Aorta (tissue), 5 donors: ENCODE measurements around the gene CENPV. TPM values are rescaled to one million over a fixed set of nuclear protein-coding genes. Genes with fewer than 3 reads are reported as not detected.
A peak's percentile ranks its signal among the peaks of the same experiment; 100 is the strongest.
"Not testable (repeated sequence)": the region's sequence is repeated elsewhere in the genome, so short reads cannot be mapped to it uniquely, and the experiment has no call there.

ENCODE experiments used
- ATAC-seq: fragments of 200-7000 bp; cut with Tn5 transposase; one replicate; pipeline ENCODE4 v1.9.1; 2022; ENCODE audit warnings: moderate library complexity; ENCODE audit not compliant: low FRiP score
- DNase-seq, 2 donors: peaks; one replicate each; pipeline ENCODE4 v3.0.0-alpha.2; 2020
- H3K27ac ChIP-seq, 2 donors: one replicate each; pipeline ENCODE4 v1.5.1; 2013; ENCODE audit warnings: low read length in 2 of 2, mild to moderate bottlenecking in 2 of 2, moderate library complexity in 2 of 2, control low read depth in 1 of 2, inconsistent platforms in 1 of 2, low read depth in 1 of 2
- H3K27me3 ChIP-seq, 2 donors: one replicate each; pipeline ENCODE4 v1.6.1; 2013; ENCODE audit warnings: control low read depth in 1 of 2, low read length in 1 of 2, mild to moderate bottlenecking in 1 of 2, moderate library complexity in 1 of 2; ENCODE audit not compliant: insufficient read depth in 2 of 2, control insufficient read depth in 1 of 2
- H3K36me3 ChIP-seq, 2 donors: one replicate each; pipeline ENCODE4 v1.6.1; 2013; ENCODE audit warnings: control low read depth in 1 of 2, low read length in 1 of 2, mild to moderate bottlenecking in 1 of 2; ENCODE audit not compliant: insufficient read depth in 2 of 2, control insufficient read depth in 1 of 2
- H3K4me1 ChIP-seq, 2 donors: one replicate each; pipeline ENCODE4 v1.6.1; 2013; ENCODE audit warnings: low read length in 2 of 2, control low read depth in 1 of 2, mild to moderate bottlenecking in 1 of 2, moderate library complexity in 1 of 2; ENCODE audit not compliant: insufficient read depth in 2 of 2, control insufficient read depth in 1 of 2
- H3K4me3 ChIP-seq, 2 donors: one replicate each; pipeline ENCODE4 v1.5.1; 2013; ENCODE audit warnings: low read length in 2 of 2, control low read depth in 1 of 2, mild to moderate bottlenecking in 1 of 2
- H3K9me3 ChIP-seq: one replicate; pipeline ENCODE4 v1.6.1; 2013; ENCODE audit warnings: mild to moderate bottlenecking, low read length; ENCODE audit not compliant: control insufficient read depth
- WGBS, 2 donors: extraction: QIAGEN DNeasy Blood & Tissue Kit; methylation state at CpG; one replicate each; pipeline ENCODE4 v1.1.7; 2013; 5-methylcytosine and 5-hydroxymethylcytosine counted together
- intact Hi-C, 2 donors: fragments of 100-400 bp; cut with DNase I; formaldehyde crosslinking; loops; one replicate each; pipeline versions ENCODE4 v1.14.2 to v1.15.0; 2022
- long read RNA-seq, 2 donors: library from polyadenylated mRNA; unstranded; transcript quantifications; one replicate each; pipeline ENCODE4 v2.0.0, GENCODE V29; 2020 to 2021
- polyA plus RNA-seq, 2 donors: library from polyadenylated mRNA; stranded (reverse); fragments of 200-250 nt; gene quantifications; one replicate each; pipeline ENCODE4 v1.2.3, GENCODE V29; 2013
- total RNA-seq, 2 donors: library from RNA; stranded (reverse); fragmentation: NEBNext Ultra II Directional; extraction: Animal tissue kit (Norgen Biotek cat#: 25700); gene quantifications; one replicate each; pipeline ENCODE4 v1.2.1, GENCODE V29; 2021
- donor health status: healthy with polysubstance abuse.
- donor health status: Bipolar disorder and iron deficiency.
- donor health status: DM: no; HTN: no; CAD: no.
- donor health status: DM: no; HTN: no; CAD: no.
- donor health status: DM: yes; HTN: yes; CAD: no.

The CENPV gene
- total RNA-seq (10 to 100 TPM in 1 of 2 donors, 1 to 10 TPM in 1; 9.5 to 24.8 TPM), polyA plus RNA-seq (10 to 100 TPM; 17.2 to 33.8 TPM)
- long read RNA-seq, donor 1, partial matches to known transcripts = 0 of 9 reads
- long read RNA-seq, donor 1, other reads (novel, unspliced or antisense) = 7 of 9 reads
- long read RNA-seq, donor 2, partial matches to known transcripts = 0 of 6 reads
- long read RNA-seq, donor 2, other reads (novel, unspliced or antisense) = 1 of 6 reads

DNA sequence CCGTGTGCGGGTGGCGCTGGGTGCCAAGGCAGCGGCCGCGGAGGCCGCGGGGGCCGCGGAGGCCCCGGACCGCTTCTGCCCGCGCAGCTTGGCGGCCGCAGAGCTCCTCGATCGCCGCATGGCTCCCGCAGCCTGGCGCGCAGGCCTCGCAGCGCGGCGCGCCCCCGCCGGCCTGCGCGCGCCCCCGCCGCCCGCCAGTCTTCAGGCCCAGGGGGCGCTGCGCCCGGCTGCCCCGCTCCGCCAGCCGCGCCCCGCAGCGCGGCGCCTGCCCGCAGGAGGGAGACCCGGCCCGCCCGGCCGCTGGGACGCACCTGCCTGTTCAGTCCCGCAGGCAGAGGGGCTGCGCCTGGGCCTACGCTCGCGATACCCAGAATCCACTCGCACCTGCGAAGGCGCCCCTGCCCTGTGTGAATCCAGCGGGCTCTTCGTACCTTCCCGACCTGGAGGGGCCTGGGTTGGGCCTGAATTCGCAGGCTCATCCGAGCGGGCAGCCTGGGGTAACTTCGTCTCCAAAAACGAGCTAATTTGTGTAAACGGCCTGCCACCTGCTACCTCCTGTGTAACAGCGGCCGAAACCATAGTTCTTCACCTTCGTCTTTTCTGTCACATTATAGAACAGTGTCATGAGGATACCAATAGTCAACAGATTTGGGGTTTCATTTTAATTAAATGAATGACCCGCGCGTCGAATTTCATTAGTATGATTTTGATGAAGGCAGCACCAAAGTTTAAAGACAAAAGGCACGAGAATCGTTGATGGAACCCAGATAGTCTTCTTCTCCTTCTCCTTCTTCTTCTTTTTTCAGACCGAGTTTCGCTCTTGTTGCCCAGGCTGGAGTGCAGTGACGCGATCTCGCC lies at the start of gene CENPV:
CENPV (minus strand) TSS at position 153 of the 858 bp plus-strand sequence; CDS start at position 120, 33 bp downstream.
- Histone ChIP-seq H3K9me3 (no peaks in the 10 kb centered on the region), H3K27me3 (no peaks in the 10 kb centered on the region), H3K36me3 (no peaks in the 10 kb centered on the region), H3K27ac (no peak within 1 kb of the TSS), H3K4me1 (peaks cover 0 to 4% of the 10 kb centered on the region in 2 donors), H3K4me3 (peak within 1 kb of the TSS; percentile 61 to 88)
- DNase-seq (peak; percentile 50 to 81), ATAC-seq (peak; percentile 52)
- 18 to 29% methylated on average over 51 to 83 of the region's 83 CpGs for WGBS, 2 donors
- intact Hi-C loops = loop anchor here (5.0 to 10.0 kb wide), 3 partner anchors 66 to 139 kb away; partner anchors contain the start of genes NCOR1 (in 2 of the 2) and PIGL (in 2 of the 2)

DNA sequence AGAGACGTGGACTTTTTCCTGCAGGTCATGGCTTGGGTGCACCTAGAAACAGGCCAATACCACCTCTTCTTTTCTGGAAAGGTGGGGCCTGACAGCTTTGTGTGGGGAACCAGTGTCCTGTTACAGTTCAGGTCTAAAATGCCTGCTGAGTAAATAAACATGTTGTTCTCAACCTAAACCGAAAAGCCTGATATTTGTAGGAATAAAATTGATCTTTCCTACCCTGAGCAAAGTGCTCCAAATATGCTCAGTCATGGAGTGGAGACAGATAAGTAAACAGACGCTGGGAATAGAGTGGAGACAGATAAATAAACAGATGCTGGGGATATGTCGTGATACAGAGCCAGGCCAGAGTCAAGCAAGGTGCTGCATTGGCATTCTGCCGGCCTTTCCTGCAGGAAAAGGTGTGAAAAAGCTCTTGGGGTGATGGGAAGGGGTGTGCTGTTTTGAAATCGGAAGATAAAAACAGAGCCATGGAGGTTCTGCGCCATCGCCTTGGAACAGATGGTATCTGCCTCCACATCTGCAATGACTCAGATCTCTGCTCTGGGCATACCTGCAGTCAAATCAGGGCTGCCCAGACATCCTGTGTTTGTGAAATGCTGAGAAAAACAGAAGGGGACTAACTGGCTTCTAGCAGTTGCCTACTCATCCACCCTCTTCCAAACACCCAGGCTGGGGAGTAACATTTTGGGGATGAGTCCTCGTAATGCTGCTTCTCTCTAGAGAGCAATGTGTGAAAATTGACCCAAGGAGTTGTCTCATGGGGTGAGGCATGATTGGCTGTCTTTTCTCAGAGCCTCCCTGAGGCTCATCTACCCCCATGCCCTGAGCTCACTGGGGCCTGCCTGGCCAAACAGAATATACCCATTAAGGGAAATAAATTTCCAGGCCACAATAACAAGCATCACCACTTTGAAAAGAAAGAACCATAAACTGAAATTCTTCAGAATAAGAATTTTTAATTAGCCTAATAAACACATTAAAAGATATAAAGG lies 45.3 kb upstream of the CENPV start:
- no peak for ATAC-seq
- Histone ChIP-seq H3K4me1 (peaks cover 0 to 2% of the 10 kb centered on the region in 2 donors), H3K9me3 (no peaks in the 10 kb centered on the region), H3K4me3 (no peak overlapping the region), H3K36me3 (no peaks in the 10 kb centered on the region), H3K27ac (no peak overlapping the region), H3K27me3 (no peaks in the 10 kb centered on the region)
- WGBS, 2 donors = 80 to 82% methylated on average over 9 of the region's 9 CpGs
- no peak for DNase-seq
- intact Hi-C loops = no loop called here

DNA sequence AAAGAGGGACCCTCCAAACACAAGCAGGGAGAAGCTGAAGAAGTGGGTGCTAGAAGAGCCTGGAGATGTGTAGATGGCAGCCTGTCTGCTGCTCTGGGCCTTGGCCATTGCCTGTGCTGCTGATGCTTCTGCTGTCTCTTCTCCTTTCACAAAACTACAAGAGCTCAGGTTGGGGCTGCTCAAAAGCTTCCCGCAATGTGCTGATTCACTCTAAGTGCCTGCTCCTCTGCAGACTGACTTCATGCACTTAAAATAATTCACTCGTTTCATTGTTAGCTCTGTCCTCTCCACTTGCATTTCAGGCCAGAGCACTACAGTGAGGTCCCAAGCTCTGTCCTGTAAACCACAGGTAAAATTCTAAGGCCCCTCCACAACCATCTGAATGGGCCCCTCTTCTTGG lies 43.4 kb upstream of the CENPV start:
- H3K9me3 ChIP-seq, H3K27me3 ChIP-seq, DNase-seq, H3K4me3 ChIP-seq, H3K36me3 ChIP-seq, H3K4me1 ChIP-seq, intact Hi-C loops: not testable (repeated sequence)
- H3K27ac ChIP-seq = peak overlapping the region; percentile 51 to 87
- WGBS, 2 donors = 2 to 10% methylated on average over 2 of the region's 2 CpGs
- peak; percentile 65 for ATAC-seq

DNA sequence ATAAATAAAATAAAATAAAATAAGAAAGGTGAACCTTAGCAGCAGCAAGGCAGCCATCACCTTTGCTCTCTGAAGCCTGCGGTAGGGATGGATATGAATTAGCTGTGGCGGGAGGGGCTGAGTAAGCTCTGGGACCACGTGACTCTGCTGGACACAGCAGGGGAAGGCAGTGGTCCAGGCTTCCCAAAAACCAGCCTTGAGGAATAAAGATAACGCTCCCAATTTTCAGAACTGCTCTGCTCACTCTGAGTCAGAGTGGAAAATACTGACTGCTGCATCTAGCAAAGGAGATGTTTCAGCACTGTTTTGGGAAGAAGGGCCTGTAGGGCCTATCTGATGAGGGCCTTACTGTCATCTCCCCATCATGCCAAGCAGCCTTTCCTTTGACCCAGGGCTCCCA lies 42.6 kb upstream of the CENPV start:
- peak in 1 of 2 donors; percentile 74 for DNase-seq
- H3K27ac ChIP-seq = peak overlapping the region in 1 of 2 donors; percentile 46
- H3K4me1 ChIP-seq = not testable (repeated sequence)

DNA sequence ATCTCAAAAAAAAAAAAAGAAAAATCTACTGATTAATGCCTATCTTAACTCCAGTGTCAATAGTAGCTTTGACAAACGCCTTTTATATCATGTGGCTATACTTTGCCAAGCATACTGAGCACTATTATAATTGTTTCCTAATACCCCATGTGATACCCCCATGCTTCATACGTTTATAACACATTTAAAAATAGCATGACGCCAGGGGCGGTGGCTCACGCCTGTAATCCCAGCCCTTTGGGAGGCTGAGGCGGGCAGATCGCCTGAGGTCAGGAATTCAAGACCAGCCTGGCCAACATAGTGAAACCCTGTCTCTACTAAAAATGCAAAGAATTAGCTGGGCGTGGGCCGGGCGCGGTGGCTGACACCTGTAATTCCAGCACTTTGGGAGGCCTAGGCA lies 39.2 kb upstream of the CENPV start:
- H3K4me3 ChIP-seq, DNase-seq, H3K9me3 ChIP-seq, H3K4me1 ChIP-seq, H3K27me3 ChIP-seq, intact Hi-C loops, H3K27ac ChIP-seq, ATAC-seq, H3K36me3 ChIP-seq: not testable (repeated sequence)
- WGBS, 2 donors = 93% methylated on average over 11 of the region's 11 CpGs

More for the DNA sequence above, 42.6 kb upstream of the CENPV start:
- peak; percentile 88 for ATAC-seq
- H3K36me3 ChIP-seq, H3K9me3 ChIP-seq, H3K27me3 ChIP-seq, intact Hi-C loops, H3K4me3 ChIP-seq: not testable (repeated sequence)
- 5 to 6% methylated on average over 4 of the region's 4 CpGs for WGBS, 2 donors

DNA sequence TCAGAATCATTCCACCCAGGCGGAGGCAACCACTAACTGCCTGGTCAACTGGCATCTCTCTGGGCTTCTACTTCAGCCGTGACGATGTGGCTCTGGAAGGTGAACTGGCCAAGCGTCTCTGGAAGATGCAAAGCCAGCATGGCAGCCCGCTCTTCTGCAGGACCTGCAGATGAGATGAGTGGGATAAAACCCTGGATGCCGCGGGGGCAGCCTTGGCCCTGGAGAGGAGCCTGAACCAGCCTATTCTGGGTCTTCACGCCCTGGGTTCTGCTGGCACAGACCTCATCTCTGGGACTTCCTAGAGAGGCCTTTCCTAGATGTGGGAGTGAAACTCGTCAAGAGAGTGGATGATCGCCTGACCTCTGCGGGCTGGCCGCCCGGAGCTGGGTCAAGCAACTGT lies 38.2 kb upstream of the CENPV start:
- Histone ChIP-seq H3K36me3 (no peaks in the 10 kb centered on the region), H3K4me1 (no peaks in the 10 kb centered on the region), H3K4me3 (no peak overlapping the region), H3K9me3 (no peaks in the 10 kb centered on the region), H3K27me3 (no peaks in the 10 kb centered on the region), H3K27ac (no peak overlapping the region)
- DNase-seq (no peak), ATAC-seq (no peak)
- 94 to 96% methylated on average over 13 of the region's 13 CpGs for WGBS, 2 donors
- intact Hi-C loops = no loop called here

DNA sequence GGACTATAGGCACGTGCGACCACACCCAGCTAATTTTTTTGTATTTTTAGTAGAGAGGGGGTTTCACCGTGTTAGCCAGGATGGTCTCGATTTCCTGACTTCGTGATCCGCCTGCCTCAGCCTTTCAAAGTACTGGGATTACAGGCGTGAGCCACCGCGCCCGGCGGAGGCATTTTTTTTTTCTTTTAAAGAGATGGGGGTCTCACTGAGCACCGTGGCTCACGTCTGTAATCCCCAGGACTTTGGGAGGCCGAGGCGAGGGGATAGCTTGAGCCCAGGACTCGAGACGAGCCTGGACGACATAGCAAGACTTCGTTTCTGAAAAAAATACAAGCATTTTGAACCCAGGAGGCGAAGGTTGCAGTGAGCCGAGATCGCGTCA lies 32.8 kb upstream of the CENPV start:
- ATAC-seq, H3K4me1 ChIP-seq, DNase-seq, H3K27ac ChIP-seq, intact Hi-C loops, H3K27me3 ChIP-seq, H3K9me3 ChIP-seq, H3K4me3 ChIP-seq, H3K36me3 ChIP-seq: not testable (repeated sequence)
- WGBS, 2 donors = 46 to 48% methylated on average over 23 of the region's 23 CpGs

DNA sequence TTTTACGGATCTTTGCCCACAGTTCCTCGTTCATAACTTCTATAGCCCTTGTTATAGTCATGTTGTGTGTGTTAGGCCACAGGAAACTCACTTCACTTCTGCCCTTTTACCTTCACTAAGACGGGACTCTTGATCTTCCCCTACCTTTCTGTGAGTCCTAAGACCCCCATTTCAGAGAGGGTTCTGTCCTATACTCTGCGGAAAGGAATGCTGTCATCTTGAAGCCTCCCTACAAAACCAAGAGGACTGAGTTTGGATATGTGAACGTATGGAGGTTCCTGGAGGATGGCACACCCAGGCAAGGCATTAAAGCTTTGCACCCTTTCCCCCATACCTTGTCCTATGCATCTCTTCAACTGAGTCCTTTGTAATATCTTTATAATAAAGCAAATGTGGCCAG lies 31.3 kb upstream of the CENPV start:
- DNase-seq = no peak
- 78% methylated on average over 5 of the region's 5 CpGs for WGBS, 2 donors
- no peaks in the 10 kb centered on the region for H3K9me3 ChIP-seq
- H3K36me3 ChIP-seq = no peaks in the 10 kb centered on the region
- no peak overlapping the region for H3K27ac ChIP-seq
- peaks cover 0 to 1% of the 10 kb centered on the region in 2 donors for H3K27me3 ChIP-seq
- intact Hi-C loops = loop anchor here (5.0 kb wide), 2 partner anchors 33 to 53 kb away; partner anchors contain the start of gene TRPV2 (in 1 of the 2)
- peaks cover 0 to 5% of the 10 kb centered on the region in 2 donors for H3K4me1 ChIP-seq
- no peak for ATAC-seq
- no peak overlapping the region for H3K4me3 ChIP-seq
